ENCODE data around the gene ANXA6. TPM values are rescaled to one million over a fixed set of nuclear protein-coding genes. Genes with fewer than 3 reads are reported as not detected.

The ANXA6 gene
- total and polyA plus RNA-seq, 10 of the 15 experiments (the other 5 are each of a cell fraction or from before 2014, with no cell fraction given): 44.0 to 571 (median 465) TPM

- TF ChIP-seq IKZF2 (IDR thresholded peaks at IDR 0.05) (peak; percentile 83 to 88; a peak in 3 of 4 replicates), PRDM15 (CRISPR knock-in tag; IDR thresholded peaks at IDR 0.05) (no peak)
Observed at GRCh38 chr5:151097820-151098767, 59.5 kb downstream of the ANXA6 start (continued).

GRCh38 chr5:151097061-151097460, 60.5 kb downstream of the ANXA6 start:
- Histone ChIP-seq H3K4me3 (no peak overlapping the region), H3K9ac (ENCODE audit: control insufficient read depth, insufficient read depth, low read length) (no peak overlapping the region), H3K4me1 (ENCODE audit: control insufficient read depth, insufficient read depth, low read length) (peaks cover 78% of the 10 kb centered on the region), H3K9me3 (replicated peaks; ENCODE audit: control insufficient read depth, insufficient read depth, low read length) (no peaks in the 10 kb centered on the region), H3K36me3 (ENCODE audit: control insufficient read depth in 2 of 2, insufficient read depth in 2 of 2, low read length in 1 of 2) (peaks cover 13% of the 10 kb centered on the region in 2 experiments; a peak in 3 of 4 replicates), H3K27ac (ENCODE audit: control insufficient read depth, insufficient read depth) (peak overlapping the region; percentile 83), H4K20me1 (ENCODE audit: control insufficient read depth, insufficient read depth) (no peaks in the 10 kb centered on the region), H2AFZ (ENCODE audit: control insufficient read depth, low read depth, low read length) (no peak overlapping the region), H3K4me2 (ENCODE audit: control insufficient read depth, insufficient read depth) (no peak overlapping the region), H3K27me3 (replicated peaks in 1 of 2; ENCODE audit: control insufficient read depth in 2 of 2, insufficient read depth in 2 of 2, low read length in 1 of 2) (no peaks in the 10 kb centered on the region), H3K79me2 (ENCODE audit: control insufficient read depth, insufficient read depth, low read length) (peaks cover 16% of the 10 kb centered on the region)
- no peak for ATAC-seq
- ChIA-PET SMC1A (ENCODE audit: uncharacterized antibody, unreplicated experiment) (interaction anchor here (1.0 to 6.0 kb wide), 12 partner anchors 13 to 117 kb away, joined by 3 to 125 read pairs (median 11); partner anchors contain the start of gene TNIP1), CTCF (interaction anchor here (1.7 to 6.3 kb wide), 5 partner anchors 10 to 45 kb away, joined by 15 to 78 read pairs (median 24); no protein-coding TSS in a partner anchor), RAD21 (ENCODE audit: unreplicated experiment) (interaction anchor here (0.8 to 5.7 kb wide), 4 partner anchors 13 to 119 kb away, joined by 3 to 94 read pairs (median 8); partner anchors contain the start of gene TNIP1), POLR2A (interaction anchor here (0.5 to 8.2 kb wide), 8 partner anchors 16 to 658 kb away, joined by 3 to 222 read pairs (median 4); partner anchors contain the start of genes ANXA6 and TNIP1)
- FAIRE-seq: no peak
- intact Hi-C loops (cut with micrococcal nuclease; ENCODE audit: unreplicated experiment): no loop called here
- in situ Hi-C loops (cut with MboI): no loop called here
- no peak for DNase-seq (ENCODE audit: low read depth, low spot score)
- 83% methylated on average over 6 of the region's 6 CpGs for WGBS (ENCODE audit: insufficient coverage, insufficient replicate concordance, low lambda C conversion rate, missing lambda C conversion rate)
- BruUV-seq (replicated peaks): no TSS peak
- TF ChIP-seq USF2 (IDR thresholded peaks at IDR 0.05; ENCODE audit: borderline replicate concordance, low read depth, low read length): no peak
- no peak for TF ChIP-seq SREBF1 (IDR thresholded peaks at IDR 0.05; ENCODE audit: low read length)
- TF ChIP-seq CREB1 (IDR thresholded peaks at IDR 0.05; ENCODE audit: low read depth): 0 out of 2 replicates have a peak, but pooled peaks have one; percentile 13
- no peak for TF ChIP-seq BACH1 (IDR thresholded peaks at IDR 0.05; ENCODE audit: borderline replicate concordance)
- TF ChIP-seq ZZZ3 (IDR thresholded peaks at IDR 0.05; ENCODE audit: control insufficient read depth, insufficient read length, low read depth): no peak
- TF ChIP-seq REST (IDR thresholded peaks at IDR 0.05; ENCODE audit: low read depth, low read length): no peak
- no peak for TF ChIP-seq PAX5 (IDR thresholded peaks at IDR 0.05; ENCODE audit: borderline replicate concordance, low read depth, low read length)
- no peak for TF ChIP-seq LARP7 (IDR thresholded peaks at IDR 0.05)
